ENCODE measurements around the gene UBE2L6.

Gene UBE2L6

GRCh38 chr11:57546869-57547475 is 20.5 kb downstream of the UBE2L6 start:
- intact Hi-C loops (cut with DNase I; ENCODE audit: low total_unique reads) = no loop called here
- no peak for TF ChIP-seq CTCF (IDR thresholded peaks at IDR 0.05)
- no peak for DNase-seq
- Histone ChIP-seq H3K9me3 (no peaks in the 10 kb centered on the region), H3K27me3 (no peaks in the 10 kb centered on the region), H3K4me1 (no peaks in the 10 kb centered on the region), H3K36me3 (peaks cover 23 to 55% (median 47%) of the 10 kb centered on the region in 3 donors), H3K4me3 (no peak overlapping the region), H3K27ac (no peak overlapping the region)

GRCh38 chr11:57546451-57546850 is 21.0 kb downstream of the UBE2L6 start:
- H3K9me3 ChIP-seq = no peaks in the 10 kb centered on the region
- no peak overlapping the region for H3K4me3 ChIP-seq
- no peak for DNase-seq
- H3K27ac ChIP-seq = no peak overlapping the region
- TF ChIP-seq CTCF (IDR thresholded peaks at IDR 0.05) = no peak
- intact Hi-C loops (cut with DNase I; ENCODE audit: low total_unique reads) = no loop called here
- peaks cover 18 to 50% (median 42%) of the 10 kb centered on the region in 3 donors for H3K36me3 ChIP-seq
- no peaks in the 10 kb centered on the region for H3K4me1 ChIP-seq
- H3K27me3 ChIP-seq = no peaks in the 10 kb centered on the region

GRCh38 chr11:57545883-57546282 is 21.6 kb downstream of the UBE2L6 start:
- no peak overlapping the region for H3K27ac ChIP-seq
- no peak for DNase-seq
- no peaks in the 10 kb centered on the region for H3K9me3 ChIP-seq
- no peaks in the 10 kb centered on the region for H3K4me1 ChIP-seq
- intact Hi-C loops (cut with DNase I; ENCODE audit: low total_unique reads) = no loop called here
- TF ChIP-seq CTCF (IDR thresholded peaks at IDR 0.05) = no peak
- peaks cover 13 to 44% (median 36%) of the 10 kb centered on the region in 3 donors for H3K36me3 ChIP-seq
- no peaks in the 10 kb centered on the region for H3K27me3 ChIP-seq
- no peak overlapping the region for H3K4me3 ChIP-seq

- no peaks in the 10 kb centered on the region for H3K4me1 ChIP-seq
- DNase-seq = no peak
- peaks cover 1 to 31% (median 23%) of the 10 kb centered on the region in 3 donors for H3K36me3 ChIP-seq
- intact Hi-C loops (cut with DNase I; ENCODE audit: low total_unique reads) = no loop called here
- no peaks in the 10 kb centered on the region for H3K9me3 ChIP-seq
- no peak for TF ChIP-seq CTCF (IDR thresholded peaks at IDR 0.05)
- no peak overlapping the region for H3K4me3 ChIP-seq
- H3K27me3 ChIP-seq = no peaks in the 10 kb centered on the region
- H3K27ac ChIP-seq = no peak overlapping the region
Measured at GRCh38 chr11:57544566-57544965, 22.9 kb downstream of the UBE2L6 start.

- intact Hi-C loops (cut with DNase I; ENCODE audit: low total_unique reads) = no loop called here
- DNase-seq = no peak
- no peak overlapping the region for H3K27ac ChIP-seq
Measured at GRCh38 chr11:57543593-57543992, 23.9 kb downstream of the UBE2L6 start.

More at GRCh38 chr11:57543593-57543992, 23.9 kb downstream of the UBE2L6 start:
- H3K36me3 ChIP-seq = peaks cover 0 to 22% (median 13%) of the 10 kb centered on the region in 3 donors
- H3K4me3 ChIP-seq = no peak overlapping the region
- H3K4me1 ChIP-seq = no peaks in the 10 kb centered on the region
- no peaks in the 10 kb centered on the region for H3K9me3 ChIP-seq
- TF ChIP-seq CTCF (IDR thresholded peaks at IDR 0.05) = no peak
- H3K27me3 ChIP-seq = no peaks in the 10 kb centered on the region
